HG02759 (cell line): ENCODE data around the gene HHAT.

Source experiments
- ATAC-seq: cut with Tn5 transposase; IDR thresholded peaks from one replicate; pipeline ENCODE4 v1.9.1; 2021; ENCODE audit warnings: mild to moderate bottlenecking, moderate library complexity; ENCODE audit not compliant: unreplicated experiment

HHAT gene

DNA sequence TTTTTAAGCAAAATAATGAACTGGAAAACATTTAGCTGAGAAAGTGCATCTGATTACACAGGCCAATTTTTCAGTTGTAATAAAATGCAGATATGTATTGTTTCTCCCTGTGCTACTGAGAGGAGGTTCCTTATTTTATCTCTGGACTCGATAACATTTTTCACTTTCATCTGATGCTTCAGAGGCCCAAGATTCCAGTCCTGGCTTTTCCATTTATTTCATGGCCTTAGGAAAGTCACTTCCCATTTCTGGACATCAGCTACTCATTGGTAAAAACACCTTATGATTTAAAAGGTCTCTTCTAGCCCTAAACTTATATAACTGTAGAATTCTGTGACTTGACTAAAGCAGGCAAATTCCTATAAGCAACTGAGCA, 203.5 kb downstream of the HHAT start:
- no peak for ATAC-seq

DNA sequence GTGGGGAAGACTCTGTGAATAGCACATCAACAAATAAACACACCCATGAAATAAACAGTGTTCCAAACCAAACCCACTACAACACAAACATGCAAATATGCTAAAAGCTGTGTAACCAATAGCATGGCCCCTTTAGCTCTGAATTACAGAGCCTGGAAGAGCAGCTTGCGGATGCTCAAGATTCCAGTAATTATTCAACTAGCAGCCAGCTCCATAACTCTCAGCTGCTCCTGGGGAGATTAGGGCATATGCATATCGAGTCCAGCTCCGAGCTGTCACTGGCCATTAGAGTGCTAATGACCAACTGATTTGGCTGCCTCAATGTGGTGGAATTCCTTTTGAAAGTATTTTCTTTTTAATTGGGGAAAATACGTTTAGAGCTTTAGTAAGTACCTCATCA, 207.1 kb downstream of the HHAT start:
- no peak for ATAC-seq

DNA sequence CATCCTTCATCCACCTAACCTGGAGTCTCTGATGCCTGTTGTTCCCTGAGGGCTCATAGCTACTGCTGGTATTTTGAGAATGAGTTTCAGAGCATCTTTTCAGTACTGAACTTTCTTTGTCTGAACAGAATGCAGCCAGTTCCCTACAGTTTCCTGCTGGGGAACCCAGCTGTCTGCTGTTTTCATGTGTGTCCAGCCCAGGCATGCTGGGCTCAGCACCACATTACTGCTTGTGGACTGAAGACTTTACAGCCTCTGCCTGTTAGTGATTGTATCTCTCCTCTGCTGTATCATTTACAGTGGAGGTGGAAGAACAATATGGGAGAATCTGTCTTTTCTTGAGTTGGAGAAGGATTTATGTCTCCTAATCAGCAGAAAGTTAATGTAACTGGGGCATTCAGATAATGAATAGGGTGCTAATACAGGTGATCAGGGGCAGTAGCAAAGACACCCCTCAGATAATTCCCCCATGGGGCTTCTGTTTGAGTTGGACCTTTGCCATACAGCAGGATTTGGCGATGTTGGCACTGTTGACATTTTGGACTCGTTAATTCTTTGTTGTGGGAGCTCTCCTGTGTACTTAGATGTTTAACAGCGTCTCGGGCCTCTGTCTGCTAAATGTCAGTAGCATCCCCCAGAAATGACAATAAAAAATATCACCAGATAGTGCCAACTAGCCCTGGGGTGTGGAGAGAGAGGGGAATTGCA, 207.7 kb downstream of the HHAT start:
- ATAC-seq: no peak

DNA sequence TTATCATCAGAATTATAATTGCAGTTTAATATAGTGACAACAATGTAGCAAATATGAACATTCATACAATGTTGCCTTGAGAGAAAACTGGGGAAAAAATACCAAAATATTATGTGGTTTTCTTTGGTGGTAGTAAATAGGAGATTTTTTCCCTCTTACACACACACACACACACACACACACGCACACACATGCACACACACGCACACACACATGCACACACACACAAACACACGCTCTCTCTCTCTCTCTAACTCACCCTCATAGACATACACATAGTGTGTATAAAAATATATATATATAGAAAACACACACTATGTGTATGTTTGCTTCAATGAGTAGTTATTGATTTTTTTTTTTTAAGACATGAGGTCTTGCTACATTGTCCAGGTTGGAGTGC, 211.6 kb downstream of the HHAT start:
- no peak for ATAC-seq

DNA sequence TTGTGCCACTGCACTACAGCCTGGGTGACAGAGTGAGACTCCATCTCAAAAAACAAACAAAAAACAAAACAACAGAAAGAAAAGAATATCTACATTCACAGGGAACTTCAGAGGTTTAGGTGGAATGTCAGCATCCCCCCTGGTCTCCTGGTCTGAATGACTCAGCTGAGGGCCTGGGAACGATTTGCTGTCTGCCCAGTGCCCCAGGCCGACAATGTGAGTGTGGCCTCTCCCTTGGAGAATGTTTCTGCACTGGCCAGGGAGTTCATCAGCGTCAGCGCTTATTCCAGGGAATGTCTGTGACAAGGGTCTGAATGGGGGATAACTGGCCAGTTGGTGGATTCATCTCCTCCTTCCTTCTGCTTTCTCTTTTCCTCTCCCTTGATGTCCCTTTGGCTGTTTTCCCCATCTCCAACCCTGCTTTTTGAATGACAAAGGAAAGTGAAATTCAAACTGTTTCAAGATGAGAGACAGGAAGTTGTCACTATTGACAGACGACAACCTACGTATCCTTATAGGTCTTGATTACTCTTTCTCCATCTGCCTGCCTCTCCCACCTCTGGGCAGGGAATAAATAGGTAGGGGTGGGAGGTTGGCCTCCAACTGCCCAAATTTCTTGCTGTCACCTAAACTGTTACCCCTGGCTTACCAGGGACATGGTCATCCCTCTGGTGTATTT, 213.1 kb downstream of the HHAT start:
- ATAC-seq: no peak

DNA sequence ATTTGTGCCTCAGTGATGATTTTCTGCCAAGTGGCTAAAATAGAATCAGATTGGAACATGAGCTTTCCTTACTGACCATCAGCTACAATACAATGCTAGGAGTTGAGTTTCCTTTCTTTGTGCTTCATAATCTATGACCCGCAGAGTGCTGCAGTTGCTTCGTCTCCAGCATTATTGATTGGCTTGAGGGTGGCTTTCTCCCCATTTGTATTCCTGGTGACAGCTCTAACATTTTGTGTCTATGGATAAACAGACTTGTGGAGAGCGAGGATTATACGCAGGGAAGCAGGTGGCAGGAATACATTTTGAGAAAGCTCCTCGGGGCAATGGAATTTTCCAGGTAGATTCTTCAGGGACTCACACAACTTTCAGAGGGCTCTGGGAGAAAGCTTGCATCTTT, 223.2 kb downstream of the HHAT start:
- no peak for ATAC-seq

DNA sequence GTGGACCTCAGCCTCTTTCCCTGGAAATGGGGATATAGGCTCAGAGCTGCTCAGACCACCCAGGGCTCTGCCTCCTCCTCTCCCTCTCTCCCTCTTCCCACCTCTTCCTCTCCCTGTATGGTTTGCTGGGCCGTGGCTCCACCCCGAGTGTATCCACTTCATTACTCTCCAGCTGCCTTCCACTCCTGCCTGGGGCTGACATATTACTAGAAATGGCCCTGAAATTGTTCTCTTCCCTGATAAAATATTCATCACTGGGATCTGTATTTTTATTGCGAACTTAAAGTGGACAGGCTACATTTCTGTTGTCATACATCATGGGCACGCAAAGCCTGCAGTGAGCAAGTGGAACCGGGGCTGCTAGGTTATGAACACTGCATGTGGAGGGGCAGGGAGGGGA, 225.0 kb downstream of the HHAT start:
- no peak for ATAC-seq

DNA sequence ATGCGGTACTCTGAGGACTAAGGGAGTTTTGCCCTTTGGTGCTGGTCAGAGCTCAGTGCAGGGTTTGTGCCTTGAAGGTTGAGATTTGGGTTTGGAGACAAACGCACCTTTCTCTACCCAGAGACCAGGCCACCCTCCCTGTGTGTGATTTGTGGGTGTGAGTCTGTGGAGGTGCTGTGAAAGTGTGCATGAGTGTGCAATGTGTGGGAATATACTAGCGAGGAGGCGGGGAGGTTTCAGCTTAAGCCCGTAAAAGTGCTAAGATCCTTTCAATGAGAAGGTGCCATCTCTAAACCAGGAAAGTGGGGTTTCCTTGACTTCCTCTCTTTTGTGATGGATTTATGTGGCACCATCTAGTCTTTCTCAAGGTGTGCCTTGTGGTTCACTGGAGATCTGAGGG, 225.7 kb downstream of the HHAT start:
- no peak for ATAC-seq

DNA sequence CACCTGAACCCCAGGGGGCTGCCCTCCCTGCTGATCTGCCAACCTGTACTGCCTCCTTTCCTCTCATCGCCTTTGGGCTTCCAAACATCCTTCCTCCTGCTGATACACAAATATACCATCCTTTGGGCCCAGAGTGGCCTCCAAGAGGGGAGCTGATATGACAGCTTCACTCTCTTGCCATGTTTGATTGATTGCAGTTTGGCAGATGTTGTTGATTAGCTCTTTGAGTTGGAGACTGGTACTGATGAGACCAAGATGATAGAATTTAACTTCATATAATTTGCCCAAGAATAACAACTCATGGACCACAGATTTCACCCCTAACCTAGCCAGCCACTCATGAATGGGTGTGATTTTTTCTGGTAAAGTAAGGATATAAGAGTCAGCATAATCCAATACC, 227.8 kb downstream of the HHAT start:
- no peak for ATAC-seq

DNA sequence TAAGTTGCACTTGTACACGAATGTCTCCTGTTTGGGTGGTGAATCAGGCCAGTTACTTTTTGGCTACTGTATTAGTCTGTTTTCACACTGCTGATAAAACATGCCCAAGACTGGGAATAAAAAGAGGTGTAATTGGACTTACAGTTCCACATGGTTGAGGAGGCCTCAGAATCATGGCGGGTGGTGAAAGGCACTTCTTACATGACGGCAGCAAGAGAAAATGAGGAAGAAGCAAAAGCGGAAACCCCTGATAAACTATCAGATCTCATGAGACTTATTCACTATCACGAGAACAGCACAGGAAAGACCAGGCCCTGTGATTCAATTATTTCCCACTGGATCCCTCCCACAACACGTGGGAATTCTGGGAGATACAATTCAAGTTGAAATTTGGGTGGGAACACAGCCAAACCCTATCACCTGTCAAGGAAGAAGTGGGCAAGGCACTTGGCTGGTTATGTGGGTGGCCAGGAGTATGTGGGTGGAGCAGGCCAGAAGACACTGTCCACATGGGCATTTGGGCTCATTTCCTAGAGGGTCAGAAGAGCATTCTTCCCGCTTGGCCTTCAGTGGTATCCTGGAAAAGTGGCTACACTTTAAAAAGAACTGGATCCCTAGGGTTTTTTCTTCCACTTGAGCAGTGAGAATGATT, 228.8 kb downstream of the HHAT start:
- no peak for ATAC-seq

DNA sequence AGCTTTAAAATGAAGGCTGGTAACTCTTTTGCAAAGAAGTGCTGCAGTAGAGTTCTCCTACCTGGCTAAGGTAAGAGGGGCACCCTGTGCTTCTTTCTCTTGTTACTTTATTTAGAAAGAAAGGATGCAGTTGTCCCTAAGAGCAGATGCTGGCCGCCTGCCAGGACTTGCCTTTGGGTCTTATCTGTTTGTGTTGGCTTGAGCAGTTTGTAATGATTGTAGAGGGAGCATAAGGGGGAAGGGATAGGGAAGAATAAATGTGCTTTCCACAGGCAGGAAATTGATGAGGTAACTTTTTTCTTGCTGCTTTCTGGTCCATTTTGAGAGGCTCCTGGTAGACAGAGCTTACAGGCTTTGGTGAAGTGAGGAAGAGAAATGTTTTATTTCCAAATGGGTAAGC, 229.6 kb downstream of the HHAT start:
- no peak for ATAC-seq

DNA sequence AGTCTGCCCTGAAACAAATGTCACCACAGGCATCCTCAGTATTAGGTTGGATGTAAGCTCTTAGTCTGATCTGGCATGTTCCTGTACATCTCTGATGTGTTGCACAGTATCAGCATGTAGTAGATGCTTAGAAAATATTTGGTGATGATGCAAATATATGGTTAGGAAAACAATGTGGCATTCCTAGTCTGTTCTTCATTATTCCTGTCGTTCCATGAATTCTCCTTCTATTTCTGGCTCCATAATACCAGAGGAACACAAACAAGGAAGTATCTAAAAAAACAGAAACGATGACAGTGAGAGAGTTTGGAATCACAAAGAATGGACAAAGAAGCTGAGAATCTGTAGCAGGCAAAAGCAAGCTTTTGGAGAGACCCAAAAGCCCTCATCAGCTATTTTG, 236.6 kb downstream of the HHAT start:
- ATAC-seq: no peak

DNA sequence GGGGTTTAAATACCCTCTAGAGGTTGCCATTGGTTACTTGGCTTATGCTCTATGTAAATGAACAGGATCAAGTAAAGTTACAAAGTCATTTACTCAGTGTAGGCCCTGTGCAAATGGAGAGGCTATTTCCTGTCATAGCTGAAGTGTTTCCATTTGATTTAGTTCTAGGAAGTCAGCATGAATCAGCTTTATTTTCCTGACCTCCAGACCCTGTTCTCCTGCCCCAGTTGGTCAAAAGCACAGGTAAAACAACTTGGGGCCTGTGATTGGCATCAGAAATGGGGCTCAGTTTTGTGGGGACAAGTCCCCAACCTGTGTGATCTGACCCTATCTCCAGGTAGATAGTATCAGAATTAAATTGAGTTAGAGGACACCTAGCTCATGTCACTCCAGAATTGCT, 239.9 kb downstream of the HHAT start:
- ATAC-seq: no peak

DNA sequence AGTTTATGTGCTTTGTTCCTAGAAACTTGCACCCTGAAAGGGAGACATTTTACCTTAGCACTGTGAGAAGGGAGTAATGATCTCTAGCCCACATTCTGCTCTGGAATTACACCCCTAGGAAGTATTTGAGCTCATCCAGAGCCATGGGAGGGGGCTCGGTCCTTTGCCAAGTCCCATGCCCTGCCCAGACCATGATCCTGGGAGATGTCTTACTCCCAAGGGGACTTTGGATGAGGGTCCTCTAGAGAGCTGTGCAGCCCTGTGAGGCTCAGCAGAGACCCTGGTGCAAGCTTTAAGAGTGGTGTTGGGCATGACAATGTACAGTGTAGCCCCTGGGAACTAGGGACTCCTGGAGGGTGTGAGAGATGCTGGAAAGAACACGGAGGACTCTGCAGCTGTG, 241.4 kb downstream of the HHAT start:
- ATAC-seq: no peak

DNA sequence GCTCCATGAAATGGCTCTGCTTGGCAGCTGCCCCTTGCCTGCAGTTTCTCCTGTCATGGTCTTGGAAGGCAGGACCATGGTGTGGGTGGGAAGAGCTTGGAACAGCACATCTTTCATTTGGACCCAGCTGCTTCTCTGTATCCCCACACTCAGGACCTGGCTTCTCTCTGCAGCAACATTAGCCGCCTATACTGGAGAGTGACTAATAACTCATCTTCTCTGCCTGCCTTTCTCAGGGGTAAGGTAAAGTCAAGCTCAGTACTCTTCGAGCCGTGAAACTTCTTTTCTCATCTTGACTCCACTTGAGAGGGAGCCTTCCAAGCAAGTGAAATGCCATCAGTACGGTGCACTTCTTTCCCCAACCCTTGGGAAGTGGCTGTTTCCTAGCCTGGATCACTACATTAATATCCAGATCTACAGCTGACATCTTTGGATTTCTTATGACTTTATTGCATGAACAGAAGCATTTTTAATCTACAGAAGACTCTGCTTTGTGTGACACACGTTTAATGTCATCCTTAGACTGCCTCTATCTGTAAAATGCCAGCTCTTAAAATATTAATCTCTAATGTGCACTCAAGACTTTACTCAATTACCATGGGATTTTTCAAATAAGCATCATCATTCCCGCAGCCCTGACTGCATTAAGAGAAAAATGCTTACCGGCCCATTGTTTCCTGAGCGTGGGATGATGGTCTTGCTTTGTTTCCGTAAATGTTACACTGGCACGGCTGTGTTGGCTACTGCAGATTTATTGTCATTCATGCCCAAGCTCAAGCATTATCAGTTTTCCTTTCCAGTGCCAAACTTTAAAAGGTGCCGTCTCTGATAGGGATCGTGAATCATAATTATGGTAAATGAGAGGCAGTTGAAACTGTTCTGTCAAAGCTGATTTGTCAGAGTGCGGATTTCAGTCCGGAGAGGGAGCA, 242.9 kb downstream of the HHAT start:
- ATAC-seq: no peak

DNA sequence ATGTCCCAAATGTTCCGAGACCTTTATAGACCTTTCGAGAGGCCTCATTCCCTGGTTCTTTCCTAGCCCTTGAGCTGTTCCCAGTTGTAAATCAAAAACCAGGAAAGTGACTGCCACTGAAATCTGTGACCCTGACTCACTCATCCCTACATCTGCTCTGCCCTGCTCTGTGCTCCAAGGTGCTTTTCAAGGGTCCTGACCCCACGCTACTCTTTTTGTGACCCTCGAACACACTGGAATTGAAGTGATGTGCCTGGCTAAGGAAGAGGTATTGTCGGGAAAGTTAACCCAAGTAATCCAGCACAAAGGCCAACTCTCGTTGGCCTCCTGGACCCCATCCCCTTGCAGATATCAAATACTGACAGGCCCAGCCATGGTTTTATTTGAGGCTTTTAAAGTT, 244.4 kb downstream of the HHAT start:
- no peak for ATAC-seq

DNA sequence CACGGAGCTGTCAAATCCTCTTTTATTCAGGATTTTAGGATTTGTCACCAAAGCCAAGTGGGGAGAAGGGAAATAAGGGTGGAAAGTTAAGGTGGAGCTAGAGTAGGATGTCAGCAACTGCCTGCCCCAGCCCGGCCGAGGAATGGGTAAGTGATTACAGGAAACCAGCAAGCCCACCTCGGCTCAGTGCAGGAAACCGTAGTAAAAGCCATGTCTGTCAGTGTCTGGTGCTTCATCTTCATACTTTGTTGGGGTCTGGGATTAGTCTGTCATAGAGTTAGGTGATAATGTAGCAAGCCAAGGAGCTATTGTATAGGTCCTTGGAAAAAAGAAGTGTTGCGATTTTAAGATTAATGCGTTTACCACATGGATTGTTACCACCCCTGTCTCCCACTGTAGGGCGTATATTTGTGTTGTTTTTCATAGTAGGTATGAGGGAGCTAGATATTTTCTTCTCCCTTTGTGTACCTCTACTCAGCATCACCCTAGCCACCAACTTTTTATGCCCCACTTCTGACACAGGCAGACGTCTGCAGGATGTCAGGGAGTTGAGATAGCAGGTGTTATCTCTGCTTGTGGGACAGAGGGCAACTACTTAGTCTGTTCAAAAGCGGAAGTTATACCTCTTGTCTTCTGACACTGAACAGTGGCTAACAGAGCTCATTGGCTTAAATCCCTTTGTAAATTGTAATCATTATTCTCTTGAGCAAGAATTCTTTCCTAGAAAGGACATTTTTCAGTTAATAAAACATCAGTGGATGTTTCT, 253.7 kb downstream of the HHAT start:
- peak; percentile 53 for ATAC-seq

DNA sequence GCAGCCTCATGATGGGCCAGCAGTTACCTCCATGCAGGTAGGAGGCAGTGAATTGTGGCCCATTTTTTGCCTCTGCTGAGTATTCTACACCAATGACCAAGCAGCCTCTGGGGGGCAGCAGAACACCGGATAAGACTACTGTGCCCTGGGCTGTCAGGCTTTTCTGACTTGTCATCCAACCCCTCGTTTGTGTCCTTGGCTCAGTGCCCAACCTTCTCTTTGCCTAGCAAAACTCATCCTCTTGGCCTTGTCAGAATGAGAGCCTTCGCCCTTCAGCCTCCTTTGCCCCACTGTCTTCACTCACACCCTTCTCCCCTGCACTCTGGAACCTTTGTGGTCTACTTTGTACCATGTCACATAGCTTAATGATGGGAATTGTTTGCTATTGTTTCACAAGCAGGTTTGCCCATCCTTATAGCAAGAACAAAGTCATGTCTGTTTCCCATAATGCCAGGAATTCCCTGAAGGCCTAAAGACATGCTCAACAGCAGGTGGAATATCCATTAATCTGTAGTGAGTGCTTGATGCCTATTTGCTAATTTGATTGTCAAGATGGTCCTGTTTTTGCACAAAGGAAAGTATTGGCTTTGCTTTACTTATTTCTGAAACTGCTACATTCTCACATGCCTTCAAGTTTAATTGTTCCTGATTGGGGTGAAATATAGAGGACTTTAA, 255.9 kb downstream of the HHAT start:
- peak; percentile 87 for ATAC-seq

DNA sequence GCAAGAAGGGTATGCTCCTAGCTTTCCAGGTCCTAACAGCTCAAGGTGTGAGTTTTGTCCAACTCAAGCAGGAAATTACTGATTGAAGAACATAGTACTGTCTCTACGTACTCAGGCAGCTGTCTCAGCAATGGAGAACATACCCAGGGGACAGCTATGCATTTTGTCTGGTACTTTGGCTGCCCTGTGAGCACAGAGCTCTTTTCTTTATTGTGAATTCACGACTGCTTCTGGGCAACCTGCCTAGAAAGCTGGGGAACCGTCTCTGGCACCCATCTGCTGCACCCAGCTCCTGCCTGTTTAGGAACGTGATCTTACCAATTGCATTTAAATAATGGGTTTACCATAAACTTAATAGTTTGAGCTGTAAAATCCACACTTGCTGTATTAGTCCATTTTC, 258.1 kb downstream of the HHAT start:
- ATAC-seq: no peak

DNA sequence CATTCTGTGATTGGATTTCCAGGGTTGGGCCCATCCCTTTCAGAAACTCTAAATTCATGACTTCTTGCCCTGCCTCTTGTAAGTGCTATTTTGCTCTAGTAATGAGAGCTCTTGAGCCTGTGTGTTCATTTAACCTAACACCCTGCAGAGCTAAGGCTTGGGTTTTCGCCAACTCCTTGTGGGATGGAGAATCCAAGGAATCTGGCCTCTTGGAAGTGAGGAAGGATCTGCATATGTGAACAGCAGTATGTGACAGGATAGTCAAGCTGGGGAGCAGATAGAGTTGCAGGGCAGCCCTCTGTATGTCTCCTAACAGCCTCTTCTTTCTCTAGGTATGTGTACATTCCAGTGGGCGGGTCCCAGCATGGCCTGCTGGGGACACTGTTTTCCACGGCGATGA, 258.9 kb downstream of the HHAT start:
- ATAC-seq: no peak
